K562 (cell line): Measurements from ENCODE around the gene TUBA8. TPM values are rescaled to one million over a fixed set of nuclear protein-coding genes. Genes with fewer than 3 reads are reported as not detected.

Source experiments
- ATAC-seq: fragments of 200-7000 bp; cut with Tn5 transposase; 3 replicates; pipeline ENCODE4 v1.9.1; 2020; ENCODE audit warnings: moderate library complexity
- BruUV-seq: library from RNA; stranded (reverse); fragments of 400-500 nt; replicated peaks from 2 replicates; lab custom pipeline; 2021; lab: Mats Ljungman, UMichigan
- CTCF ChIA-PET: fragments of 300-600 bp; formaldehyde crosslinking; extraction: SDS; loops from one replicate; lab custom pipeline; 2021; ENCODE audit warnings: low intra/inter-chr PET ratio; lab: Yijun Ruan, JAX
- POLR2A ChIA-PET: fragments of 300-600, 350-650 bp; sonication (Branson Sonifier 250); formaldehyde crosslinking; extraction: SDS; loops from one replicate; lab custom pipeline; 2021; ENCODE audit warnings: antibody characterized with exemption, inconsistent platforms; lab: Yijun Ruan, JAX
- DNase-seq, 4 experiments: peaks; one replicate each; pipeline versions ENCODE4 v3.0.0 to v3.0.0-alpha.2; 2011 to 2018; ENCODE audit warnings: low spot score in 3 of 4, mixed read lengths in 3 of 4; ENCODE audit errors: extremely low read depth in 1 of 4
- FAIRE-seq: peaks from 2 replicates; lab custom pipeline; 2011; peaks lifted over from hg19 to GRCh38; lab: Jason Lieb, UNC
- H2AFZ ChIP-seq: 2 replicates; pipeline ENCODE4 v1.6.0; 2011; ENCODE audit warnings: low read depth, low read length, control low read depth, inconsistent platforms
- H3K27ac ChIP-seq: fragments of 200-600 bp; 3 replicates; pipeline ENCODE4 v1.8.0; 2011; ENCODE audit warnings: low read depth, mild to moderate bottlenecking, control low read depth, inconsistent platforms, low read length, moderate library complexity, mixed read lengths; ENCODE audit errors: extremely low read depth
- H3K27me3 ChIP-seq, 2 experiments: fragments of 300-600 bp in 1 of 2; 2 replicates in 1 of 2; 3 replicates in 1 of 2; pipeline versions ENCODE4 v1.6.0 to v1.8.0; 2011; ENCODE audit warnings: inconsistent platforms in 2 of 2, low read length in 2 of 2, mild to moderate bottlenecking in 1 of 2, mixed read lengths in 1 of 2, moderate library complexity in 1 of 2; ENCODE audit not compliant: control insufficient read depth in 2 of 2, insufficient read depth in 2 of 2
- H3K36me3 ChIP-seq: fragments of 300-600 bp; 3 replicates; pipeline ENCODE4 v1.8.0; 2011; ENCODE audit warnings: mild to moderate bottlenecking, low read length, inconsistent platforms; ENCODE audit not compliant: control insufficient read depth, insufficient read depth
- H3K4me1 ChIP-seq, 2 experiments: fragments of 200-600 bp in 1 of 2; replicated peaks in 1 of 2; 2 replicates in 1 of 2; 3 replicates in 1 of 2; pipeline versions ENCODE4 v1.5.1 to v1.8.0; 2011; ENCODE audit warnings: inconsistent platforms in 2 of 2, low read length in 2 of 2, mild to moderate bottlenecking in 1 of 2, mixed read lengths in 1 of 2, moderate library complexity in 1 of 2; ENCODE audit not compliant: control insufficient read depth in 2 of 2, insufficient read depth in 2 of 2
- H3K4me2 ChIP-seq: 2 replicates; pipeline ENCODE4 v1.6.1; 2011; ENCODE audit warnings: low read length, control low read depth, inconsistent platforms, mixed read lengths; ENCODE audit not compliant: insufficient read depth
- H3K4me3 ChIP-seq: fragments of 200-600 bp; sonication (generic), shearing (Covaris generic); 2 replicates; pipeline ENCODE4 v1.5.1; 2016; ENCODE audit warnings: control low read depth, inconsistent platforms
- H3K79me2 ChIP-seq: fragments of 200-600 bp; 3 replicates; pipeline ENCODE4 v1.8.0; 2011; ENCODE audit warnings: low read length, inconsistent platforms; ENCODE audit not compliant: control insufficient read depth, insufficient read depth
- H3K9ac ChIP-seq, 2 experiments: 2 replicates each; pipeline versions ENCODE4 v1.6.0 to v1.6.1; 2011; ENCODE audit warnings: low read depth in 2 of 2, low read length in 2 of 2, control low read depth in 1 of 2, inconsistent platforms in 1 of 2, mild to moderate bottlenecking in 1 of 2, mixed read lengths in 1 of 2; ENCODE audit not compliant: insufficient read depth in 1 of 2
- H3K9me1 ChIP-seq: one replicate; pipeline ENCODE4 v1.6.0; 2011; ENCODE audit warnings: inconsistent platforms, mild to moderate bottlenecking, low read length, moderate library complexity; ENCODE audit not compliant: control insufficient read depth, insufficient read depth
- H3K9me3 ChIP-seq: replicated peaks from 2 replicates; pipeline ENCODE4 v1.5.1; 2011; ENCODE audit warnings: low read depth, low read length, inconsistent platforms; ENCODE audit not compliant: control insufficient read depth, insufficient read depth
- H4K20me1 ChIP-seq: replicated peaks from 2 replicates; pipeline ENCODE4 v1.6.1; 2011; ENCODE audit warnings: low read length, inconsistent platforms, mixed read lengths; ENCODE audit not compliant: control insufficient read depth, insufficient read depth
- CBFA2T3 ChIP-seq: fragments of 450-650 bp; IDR thresholded peaks from 2 replicates; pipeline ENCODE4 v1.6.1; 2017
- CEBPB ChIP-seq: fragments of 450-650 bp; IDR thresholded peaks from 2 replicates; pipeline ENCODE4 v1.6.1; 2016; ENCODE audit warnings: missing genetic modification characterization, missing compliant biosample characterization
- CXXC5 ChIP-seq: fragments of 250-450 bp; sonication (Bioruptor Pico); IDR thresholded peaks from 2 replicates; pipeline ENCODE4 v1.8.0; 2022; ENCODE audit warnings: inconsistent platforms, mild to moderate bottlenecking, moderate library complexity
- FOXJ2 ChIP-seq: fragments of 200-800 bp; sonication (Bioruptor generic); IDR thresholded peaks from 2 replicates; pipeline ENCODE4 v1.6.1; 2016; ENCODE audit warnings: missing genetic modification characterization, missing compliant biosample characterization
- HMG20A ChIP-seq: fragments of 450-650 bp; formaldehyde crosslinking; conservative IDR thresholded peaks from 2 replicates; pipeline ENCODE4 v1.4.0; 2020; ENCODE audit warnings: mild to moderate bottlenecking, mixed read lengths
- MTA2 ChIP-seq: fragments of 450-650 bp; IDR thresholded peaks from 2 replicates; pipeline ENCODE4 v1.6.1; 2016; ENCODE audit warnings: low read depth
- SMARCB1 ChIP-seq: IDR thresholded peaks from 2 replicates; pipeline ENCODE4 v1.6.1; 2011; ENCODE audit warnings: improper control_type of control experiment, low read depth; ENCODE audit not compliant: insufficient read length
- ZNF140 ChIP-seq: fragments of 250-450 bp; sonication (Bioruptor Pico); IDR thresholded peaks from 2 replicates; pipeline ENCODE4 v1.8.0; 2021; ENCODE audit warnings: moderate library complexity, mild to moderate bottlenecking, inconsistent platforms
- ZNF212 ChIP-seq: fragments of 450-650 bp; formaldehyde crosslinking; IDR thresholded peaks from 2 replicates; pipeline ENCODE4 v1.4.0; 2020; ENCODE audit warnings: mild to moderate bottlenecking
- ZNF277 ChIP-seq: fragments of 250-450 bp; sonication (Bioruptor Pico); IDR thresholded peaks from 2 replicates; pipeline ENCODE4 v1.8.0; 2022; ENCODE audit warnings: inconsistent platforms, mild to moderate bottlenecking, moderate library complexity, borderline replicate concordance
- ZNF3 ChIP-seq: fragments of 250-450 bp; sonication (Bioruptor Pico); IDR thresholded peaks from 2 replicates; pipeline ENCODE4 v1.5.0; 2021; ENCODE audit warnings: mild to moderate bottlenecking, moderate library complexity
- WGBS: fragments of 100-300 bp; shearing (Covaris generic); methylation state at CpG from one replicate; pipeline ENCODE4 v1.1.6; 2016; ENCODE audit warnings: low coverage, mixed read lengths; ENCODE audit not compliant: insufficient coverage; ENCODE audit errors: missing lambda C conversion rate; 5-methylcytosine and 5-hydroxymethylcytosine counted together
- in situ Hi-C: fragments of 300-500 bp; cut with MboI; formaldehyde crosslinking; loops from 4 replicates; pipeline ENCODE4 v1.15.0; 2018; ENCODE audit warnings: inconsistent platforms, mixed read lengths
- intact Hi-C: fragments of 100-400 bp; cut with micrococcal nuclease; formaldehyde crosslinking; loops from 2 replicates; pipeline ENCODE4 v1.14.2; 2022
- polyA plus RNA-seq, 8 experiments: library from polyadenylated mRNA; depleted of rRNA in 4 of 8; stranded (reverse) in 5 of 8; unstranded in 3 of 8; fragments of >200 nt; fragmentation: Nextera tagmentation in 2 of 8; fragmentation: Illumina TruSeq in 1 of 8; extraction: Ambion mirVana in 2 of 8; extraction: Trizol in 1 of 8; gene quantifications; 2 replicates each; pipeline versions ENCODE4 v1.2.1 to v1.2.3, GENCODE V29; 2011 to 2014; ENCODE audit warnings: inconsistent platforms in 1 of 8, missing spikeins in 1 of 8
- total RNA-seq, 7 experiments: library from RNA; depleted of rRNA in 6 of 7; stranded (reverse); fragments of >200 nt in 6 of 7; fragmentation: Illumina TruSeq in 2 of 7; extraction: Trizol in 2 of 7; gene quantifications; 2 replicates each; pipeline versions ENCODE4 v1.2.1 to v1.2.3, GENCODE V29; 2011 to 2021; ENCODE audit warnings: low replicate concordance in 1 of 7
- TF ChIP-seq, protein P1 (sequence below): sonication (generic); formaldehyde crosslinking; IDR thresholded peaks from 2 replicates; pipeline ENCODE4 v1.8.0; 2023; ENCODE audit warnings: mild to moderate bottlenecking, missing genetic modification reagents
- TF ChIP-seq, protein P2 (sequence below): fragments of 250-450 bp; sonication (Bioruptor Pico); IDR thresholded peaks from 2 replicates; pipeline ENCODE4 v1.8.0; 2021; ENCODE audit warnings: borderline replicate concordance, mild to moderate bottlenecking, moderate library complexity; ENCODE audit not compliant: poor library complexity, severe bottlenecking

TUBA8 gene
- total and polyA plus RNA-seq, 9 of the 15 experiments (the other 6 are each of a cell fraction or from before 2014, with no cell fraction given), result 0.07 to 1.1 (median 0.65) TPM

- no peak overlapping the region for H3K4me2 ChIP-seq
- no peak overlapping the region for H2AFZ ChIP-seq
- intact Hi-C loops, result no loop called here
- DNase-seq (no peak), ATAC-seq (no peak), FAIRE-seq (no peak)
- H4K20me1 ChIP-seq, result no peaks in the 10 kb centered on the region
- no peaks in the 10 kb centered on the region for H3K79me2 ChIP-seq
- peaks cover 0 to 3% of the 10 kb centered on the region in 2 experiments; a peak in 1 of 5 replicates for H3K4me1 ChIP-seq
- peaks cover 13 to 41% of the 10 kb centered on the region in 2 experiments; a peak in 3 of 5 replicates for H3K27me3 ChIP-seq
- H3K9me3 ChIP-seq, result no peaks in the 10 kb centered on the region
- H3K36me3 ChIP-seq, result no peaks in the 10 kb centered on the region
- in situ Hi-C loops, result no loop called here
- CTCF ChIA-PET, result no interaction called here
- H3K4me3 ChIP-seq, result no peak overlapping the region
- H3K9ac ChIP-seq, result no peak overlapping the region; a peak in 1 of 4 replicates
- WGBS, result 19% methylated on average over 18 of the region's 18 CpGs
- no peak for TF ChIP-seq ZNF3 (CRISPR knock-in tag)
- TF ChIP-seq ZNF277 (CRISPR knock-in tag), result no peak
- no peak for TF ChIP-seq SMARCB1
- no peak for TF ChIP-seq ZNF212
- TF ChIP-seq, protein P1, sequence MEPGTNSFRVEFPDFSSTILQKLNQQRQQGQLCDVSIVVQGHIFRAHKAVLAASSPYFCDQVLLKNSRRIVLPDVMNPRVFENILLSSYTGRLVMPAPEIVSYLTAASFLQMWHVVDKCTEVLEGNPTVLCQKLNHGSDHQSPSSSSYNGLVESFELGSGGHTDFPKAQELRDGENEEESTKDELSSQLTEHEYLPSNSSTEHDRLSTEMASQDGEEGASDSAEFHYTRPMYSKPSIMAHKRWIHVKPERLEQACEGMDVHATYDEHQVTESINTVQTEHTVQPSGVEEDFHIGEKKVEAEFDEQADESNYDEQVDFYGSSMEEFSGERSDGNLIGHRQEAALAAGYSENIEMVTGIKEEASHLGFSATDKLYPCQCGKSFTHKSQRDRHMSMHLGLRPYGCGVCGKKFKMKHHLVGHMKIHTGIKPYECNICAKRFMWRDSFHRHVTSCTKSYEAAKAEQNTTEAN (CRISPR knock-in tag), result no peak
- no peak for TF ChIP-seq ZNF140
- TF ChIP-seq FOXJ2 (tag), result no peak
- TF ChIP-seq, protein P2, sequence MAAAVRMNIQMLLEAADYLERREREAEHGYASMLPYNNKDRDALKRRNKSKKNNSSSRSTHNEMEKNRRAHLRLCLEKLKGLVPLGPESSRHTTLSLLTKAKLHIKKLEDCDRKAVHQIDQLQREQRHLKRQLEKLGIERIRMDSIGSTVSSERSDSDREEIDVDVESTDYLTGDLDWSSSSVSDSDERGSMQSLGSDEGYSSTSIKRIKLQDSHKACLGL (CRISPR knock-in tag), result no peak
- no peak for TF ChIP-seq CEBPB (tag)
- TF ChIP-seq MTA2, result no peak
- TF ChIP-seq CXXC5 (CRISPR knock-in tag), result no peak
- TF ChIP-seq CBFA2T3, result no peak
- TF ChIP-seq HMG20A, result no peak
- no peaks in the 10 kb centered on the region for H3K9me1 ChIP-seq
- no peak overlapping the region for H3K27ac ChIP-seq
- BruUV-seq, result no TSS peak
- POLR2A ChIA-PET, result interaction anchor here (0.8 to 1.3 kb wide), 2 partner anchors 13 to 37 kb away, joined by 3 read pairs; no protein-coding TSS in a partner anchor
These were observed 9.0 kb downstream of the TUBA8 start for GRCh38 chr22:18119409-18120110.
